Putamen (tissue), 1 donor: ENCODE results near the gene FBN2.
"Not testable (repeated sequence)": the region's sequence is repeated elsewhere in the genome, so short reads cannot be mapped to it uniquely, and the experiment has no call there.

Experiments
- DNase-seq: peaks from one replicate; pipeline ENCODE4 v3.0.0-alpha.2; 2016; ENCODE audit warnings: low spot score

Gene FBN2

GRCh38 chr5:128426090-128426534, 111.9 kb downstream of the FBN2 start:
- no peak for DNase-seq

- no peak for DNase-seq
Observed at GRCh38 chr5:128424646-128425045, 113.4 kb downstream of the FBN2 start.

- DNase-seq = no peak
Observed at GRCh38 chr5:128422612-128423011, 115.4 kb downstream of the FBN2 start.

- DNase-seq = no peak
Observed at GRCh38 chr5:128414469-128414868, 123.6 kb downstream of the FBN2 start.

GRCh38 chr5:128413356-128413755, 124.7 kb downstream of the FBN2 start:
- DNase-seq = no peak

GRCh38 chr5:128412145-128412930, 125.7 kb downstream of the FBN2 start:
- no peak for DNase-seq

- no peak for DNase-seq
Observed at GRCh38 chr5:128409166-128409800, 128.8 kb downstream of the FBN2 start.

- DNase-seq = no peak
Observed at GRCh38 chr5:128408622-128409021, 129.4 kb downstream of the FBN2 start.

- DNase-seq = no peak
Observed at GRCh38 chr5:128407944-128408343, 130.1 kb downstream of the FBN2 start.

GRCh38 chr5:128406803-128407202, 131.2 kb downstream of the FBN2 start:
- no peak for DNase-seq

GRCh38 chr5:128405159-128405558, 132.9 kb downstream of the FBN2 start:
- no peak for DNase-seq

GRCh38 chr5:128403333-128403732, 134.7 kb downstream of the FBN2 start:
- DNase-seq = no peak

GRCh38 chr5:128402506-128402905, 135.5 kb downstream of the FBN2 start:
- no peak for DNase-seq

GRCh38 chr5:128400766-128401165, 137.3 kb downstream of the FBN2 start:
- DNase-seq = not testable (repeated sequence)

- DNase-seq = no peak
Observed at GRCh38 chr5:128399111-128399510, 138.9 kb downstream of the FBN2 start.

GRCh38 chr5:128397876-128398275, 140.2 kb downstream of the FBN2 start:
- DNase-seq = no peak

- DNase-seq = no peak
Observed at GRCh38 chr5:128395073-128395472, 143.0 kb downstream of the FBN2 start.

- DNase-seq = no peak
Observed at GRCh38 chr5:128384068-128384467, 154.0 kb downstream of the FBN2 start.

GRCh38 chr5:128380337-128380736, 157.7 kb downstream of the FBN2 start:
- no peak for DNase-seq

GRCh38 chr5:128378632-128379031, 159.4 kb downstream of the FBN2 start:
- DNase-seq = no peak

- no peak for DNase-seq
Observed at GRCh38 chr5:128378196-128378595, 159.8 kb downstream of the FBN2 start.

- no peak for DNase-seq
Observed at GRCh38 chr5:128376577-128376976, 161.5 kb downstream of the FBN2 start.

GRCh38 chr5:128366147-128366546, 171.9 kb downstream of the FBN2 start:
- no peak for DNase-seq

- DNase-seq = no peak
Observed at GRCh38 chr5:128362370-128362769, 175.7 kb downstream of the FBN2 start.
